ENCODE data around the gene SLC35F1.
A peak's percentile ranks its signal among the peaks of the same experiment; 100 is the strongest.
"Not testable (repeated sequence)": the region's sequence is repeated elsewhere in the genome, so short reads cannot be mapped to it uniquely, and the experiment has no call there.

Gene SLC35F1

GRCh38 chr6:118023771-118024170, 116.7 kb downstream of the SLC35F1 start:
- Histone ChIP-seq H2AK5ac (ENCODE audit: low read depth, low read length) (no peak overlapping the region), H3K9ac (ENCODE audit: low read depth, low read length, poor library complexity) (no peak overlapping the region), H3K79me1 (ENCODE audit: low read depth, low read length) (no peaks in the 10 kb centered on the region), H3K4me2 (ENCODE audit: insufficient read depth, low read length, poor library complexity, severe bottlenecking) (no peak overlapping the region), H3K27ac (replicated peaks; ENCODE audit: low read length) (no peak overlapping the region), H3K4me1 (ENCODE audit: control insufficient read depth in 2 of 2, insufficient read depth in 1 of 2, low read depth in 1 of 2, low read length in 2 of 2) (no peaks in the 10 kb centered on the region), H3K27me3 (ENCODE audit: control insufficient read depth in 3 of 3, insufficient read depth in 3 of 3, low read depth in 1 of 3, low read length in 3 of 3) (no peaks in the 10 kb centered on the region), H3K4me3 (ENCODE audit: low read length in 2 of 2) (no peak overlapping the region), H4K8ac (ENCODE audit: low read depth, low read length) (no peak overlapping the region), H2BK12ac (ENCODE audit: low read length) (no peak overlapping the region), H3K14ac (ENCODE audit: low read length) (no peak overlapping the region), H3K18ac (ENCODE audit: low read length) (no peak overlapping the region), H3K9me3 (replicated peaks in 1 of 2; ENCODE audit: control insufficient read depth in 2 of 2, insufficient read depth in 1 of 2, low read depth in 1 of 2, low read length in 2 of 2) (peaks cover 0 to 9% of the 10 kb centered on the region in 2 donors), H3K23ac (ENCODE audit: low read depth, low read length, poor library complexity) (no peak overlapping the region), H2BK120ac (ENCODE audit: low read depth, low read length) (no peak overlapping the region), H2BK15ac (ENCODE audit: low read length) (no peak overlapping the region), H3K4ac (ENCODE audit: low read length) (no peak overlapping the region), H2AFZ (ENCODE audit: low read length) (no peak overlapping the region), H2BK5ac (ENCODE audit: low read length) (no peak overlapping the region), H4K91ac (ENCODE audit: low read depth, low read length, poor library complexity) (no peak overlapping the region), H3K36me3 (replicated peaks in 1 of 2; ENCODE audit: control insufficient read depth in 2 of 2, insufficient read depth in 2 of 2, low read length in 2 of 2) (no peaks in the 10 kb centered on the region)
- DNase-seq (ENCODE audit: low spot score), result no peak
- WGBS, 2 donors (ENCODE audit: extremely low coverage in 2 of 2, insufficient read length in 2 of 2, insufficient replicate concordance in 1 of 2), result no CpG with 5 or more reads among the region's 3 CpGs

GRCh38 chr6:118029967-118030366, 122.9 kb downstream of the SLC35F1 start:
- Histone ChIP-seq H2BK12ac (ENCODE audit: low read length) (no peak overlapping the region), H3K4me2 (ENCODE audit: insufficient read depth, low read length, poor library complexity, severe bottlenecking) (no peak overlapping the region), H3K4me1 (ENCODE audit: control insufficient read depth in 2 of 2, insufficient read depth in 1 of 2, low read depth in 1 of 2, low read length in 2 of 2) (no peaks in the 10 kb centered on the region), H3K18ac (ENCODE audit: low read length) (no peak overlapping the region), H4K8ac (ENCODE audit: low read depth, low read length) (no peak overlapping the region), H3K27ac (replicated peaks; ENCODE audit: low read length) (no peak overlapping the region), H3K27me3 (ENCODE audit: control insufficient read depth in 3 of 3, insufficient read depth in 3 of 3, low read depth in 1 of 3, low read length in 3 of 3) (no peaks in the 10 kb centered on the region), H2BK15ac (ENCODE audit: low read length) (no peak overlapping the region), H3K4me3 (ENCODE audit: low read length in 2 of 2) (peak overlapping the region in 1 of 2 donors; percentile 30), H2AFZ (ENCODE audit: low read length) (no peak overlapping the region), H3K79me1 (ENCODE audit: low read depth, low read length) (no peaks in the 10 kb centered on the region), H3K4ac (ENCODE audit: low read length) (no peak overlapping the region), H2BK5ac (ENCODE audit: low read length) (no peak overlapping the region), H3K14ac (ENCODE audit: low read length) (no peak overlapping the region), H4K91ac (ENCODE audit: low read depth, low read length, poor library complexity) (no peak overlapping the region), H2AK5ac (ENCODE audit: low read depth, low read length) (no peak overlapping the region), H3K9me3 (replicated peaks in 1 of 2; ENCODE audit: control insufficient read depth in 2 of 2, insufficient read depth in 1 of 2, low read depth in 1 of 2, low read length in 2 of 2) (peaks cover 0 to 31% of the 10 kb centered on the region in 2 donors), H2BK120ac (ENCODE audit: low read depth, low read length) (no peak overlapping the region), H3K36me3 (replicated peaks in 1 of 2; ENCODE audit: control insufficient read depth in 2 of 2, insufficient read depth in 2 of 2, low read length in 2 of 2) (no peaks in the 10 kb centered on the region), H3K23ac (ENCODE audit: low read depth, low read length, poor library complexity) (no peak overlapping the region), H3K9ac (ENCODE audit: low read depth, low read length, poor library complexity) (no peak overlapping the region)
- no CpG with 5 or more reads among the region's 4 CpGs for WGBS, 2 donors (ENCODE audit: extremely low coverage in 2 of 2, insufficient read length in 2 of 2, insufficient replicate concordance in 1 of 2)
- no peak for DNase-seq (ENCODE audit: low spot score)

GRCh38 chr6:118037479-118037878, 130.4 kb downstream of the SLC35F1 start:
- not testable (repeated sequence) for H2AFZ ChIP-seq (ENCODE audit: low read length); H3K4me3 ChIP-seq (ENCODE audit: low read length in 2 of 2)
- no CpG with 5 or more reads among the region's 3 CpGs for WGBS, 2 donors (ENCODE audit: extremely low coverage in 2 of 2, insufficient read length in 2 of 2, insufficient replicate concordance in 1 of 2)

GRCh38 chr6:118042855-118043254, 135.8 kb downstream of the SLC35F1 start:
- H4K8ac ChIP-seq (ENCODE audit: low read depth, low read length), result no peak overlapping the region
- H3K4me1 ChIP-seq (ENCODE audit: control insufficient read depth in 2 of 2, insufficient read depth in 1 of 2, low read depth in 1 of 2, low read length in 2 of 2), result peaks cover 4% of the 10 kb centered on the region in 2 donors
- H2BK120ac ChIP-seq (ENCODE audit: low read depth, low read length), result no peak overlapping the region
- no peak overlapping the region for H2BK5ac ChIP-seq (ENCODE audit: low read length)
- H3K79me1 ChIP-seq (ENCODE audit: low read depth, low read length), result no peaks in the 10 kb centered on the region
- H3K9me3 ChIP-seq (replicated peaks in 1 of 2; ENCODE audit: control insufficient read depth in 2 of 2, insufficient read depth in 1 of 2, low read depth in 1 of 2, low read length in 2 of 2), result peaks cover 0 to 2% of the 10 kb centered on the region in 2 donors
- H2AK5ac ChIP-seq (ENCODE audit: low read depth, low read length), result no peak overlapping the region
- no CpG with 5 or more reads among the region's 4 CpGs for WGBS, 2 donors (ENCODE audit: extremely low coverage in 2 of 2, insufficient read length in 2 of 2, insufficient replicate concordance in 1 of 2)
- H4K91ac ChIP-seq (ENCODE audit: low read depth, low read length, poor library complexity), result no peak overlapping the region
- no peak overlapping the region for H3K14ac ChIP-seq (ENCODE audit: low read length)
- no peak overlapping the region for H3K18ac ChIP-seq (ENCODE audit: low read length)
- no peak overlapping the region for H2BK15ac ChIP-seq (ENCODE audit: low read length)
- DNase-seq (ENCODE audit: low spot score), result no peak
- no peak overlapping the region for H3K4me2 ChIP-seq (ENCODE audit: insufficient read depth, low read length, poor library complexity, severe bottlenecking)
- no peak overlapping the region for H3K9ac ChIP-seq (ENCODE audit: low read depth, low read length, poor library complexity)
- no peak overlapping the region for H3K4ac ChIP-seq (ENCODE audit: low read length)
- no peak overlapping the region for H3K23ac ChIP-seq (ENCODE audit: low read depth, low read length, poor library complexity)
- no peak overlapping the region for H2AFZ ChIP-seq (ENCODE audit: low read length)
- no peaks in the 10 kb centered on the region for H3K27me3 ChIP-seq (ENCODE audit: control insufficient read depth in 3 of 3, insufficient read depth in 3 of 3, low read depth in 1 of 3, low read length in 3 of 3)
- H3K4me3 ChIP-seq (ENCODE audit: low read length in 2 of 2), result no peak overlapping the region
- H3K36me3 ChIP-seq (replicated peaks in 1 of 2; ENCODE audit: control insufficient read depth in 2 of 2, insufficient read depth in 2 of 2, low read length in 2 of 2), result no peaks in the 10 kb centered on the region
- H3K27ac ChIP-seq (replicated peaks; ENCODE audit: low read length), result no peak overlapping the region
- no peak overlapping the region for H2BK12ac ChIP-seq (ENCODE audit: low read length)

More at GRCh38 chr6:118037479-118037878, 130.4 kb downstream of the SLC35F1 start:
- not testable (repeated sequence) for H3K4ac ChIP-seq (ENCODE audit: low read length); H3K79me1 ChIP-seq (ENCODE audit: low read depth, low read length); H4K91ac ChIP-seq (ENCODE audit: low read depth, low read length, poor library complexity); H3K27ac ChIP-seq (replicated peaks; ENCODE audit: low read length); H3K14ac ChIP-seq (ENCODE audit: low read length); H2AK5ac ChIP-seq (ENCODE audit: low read depth, low read length); H3K18ac ChIP-seq (ENCODE audit: low read length); H2BK15ac ChIP-seq (ENCODE audit: low read length); H3K27me3 ChIP-seq (ENCODE audit: control insufficient read depth in 3 of 3, insufficient read depth in 3 of 3, low read depth in 1 of 3, low read length in 3 of 3); H3K9ac ChIP-seq (ENCODE audit: low read depth, low read length, poor library complexity); H4K8ac ChIP-seq (ENCODE audit: low read depth, low read length); H2BK5ac ChIP-seq (ENCODE audit: low read length); DNase-seq (ENCODE audit: low spot score); H2BK12ac ChIP-seq (ENCODE audit: low read length); H2BK120ac ChIP-seq (ENCODE audit: low read depth, low read length); H3K23ac ChIP-seq (ENCODE audit: low read depth, low read length, poor library complexity); H3K4me1 ChIP-seq (ENCODE audit: control insufficient read depth in 2 of 2, insufficient read depth in 1 of 2, low read depth in 1 of 2, low read length in 2 of 2); H3K36me3 ChIP-seq (replicated peaks in 1 of 2; ENCODE audit: control insufficient read depth in 2 of 2, insufficient read depth in 2 of 2, low read length in 2 of 2); H3K4me2 ChIP-seq (ENCODE audit: insufficient read depth, low read length, poor library complexity, severe bottlenecking)
- peaks cover 0 to 24% of the 10 kb centered on the region in 2 donors for H3K9me3 ChIP-seq (replicated peaks in 1 of 2; ENCODE audit: control insufficient read depth in 2 of 2, insufficient read depth in 1 of 2, low read depth in 1 of 2, low read length in 2 of 2)

Data from neuronal stem cell (in vitro differentiated cells).